ENCODE data around the gene MYLIP. TPM values are rescaled to one million over a fixed set of nuclear protein-coding genes. Genes with fewer than 3 reads are reported as not detected.

The MYLIP gene
- total RNA-seq = 14.5 and 25.6 TPM in 2 replicates

DNA sequence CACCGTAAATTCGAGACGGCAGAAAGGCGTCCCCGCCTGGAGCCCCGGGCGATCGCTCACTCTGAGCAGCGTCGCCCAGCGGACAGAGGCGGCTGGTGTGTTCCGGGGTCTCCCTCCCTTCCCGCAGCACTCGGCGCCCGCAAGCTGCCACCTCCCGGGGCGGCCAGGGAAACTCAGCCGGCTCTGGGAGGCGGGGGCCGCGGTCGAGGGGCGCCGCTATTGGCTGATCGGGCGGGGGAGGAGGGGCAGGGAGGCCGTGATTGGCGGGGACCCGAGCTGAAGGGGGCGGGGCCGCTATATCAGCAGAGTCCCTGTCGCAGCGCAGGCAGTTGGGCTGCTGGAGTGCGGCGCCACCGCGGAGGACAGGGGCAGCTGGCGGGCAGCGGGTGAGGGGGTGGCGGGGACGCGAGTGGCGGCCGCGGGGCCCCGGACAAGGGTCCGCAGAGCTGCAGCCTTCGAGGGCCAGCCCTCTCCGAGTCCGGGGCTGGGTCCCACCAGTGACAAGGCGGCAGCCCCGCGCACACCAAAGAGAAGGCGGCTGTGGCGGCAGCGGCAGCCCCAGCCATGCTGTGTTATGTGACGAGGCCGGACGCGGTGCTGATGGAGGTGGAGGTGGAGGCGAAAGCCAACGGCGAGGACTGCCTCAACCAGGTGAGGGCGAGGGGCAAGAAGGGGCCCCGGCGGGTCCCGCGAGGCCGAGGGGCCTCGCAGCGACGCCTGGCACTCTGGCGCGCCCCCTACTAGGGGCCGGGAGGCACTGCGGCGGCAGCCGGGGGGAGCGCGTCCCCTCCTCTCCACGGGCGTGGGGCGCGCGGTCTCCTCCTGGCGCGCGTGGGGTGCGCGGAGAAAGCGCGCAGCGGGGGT lies at the start of gene MYLIP:
TSS of gene MYLIP (plus strand) at position 328 of the 864 bp plus-strand sequence. CDS start at position 565, 237 bp downstream.

Other genes with a start within 250 kb of the MYLIP start
- 3.7 and 34.8 TPM in 2 replicates for gene GMPR, start 109.5 kb downstream of the MYLIP start, total RNA-seq